ENCODE measurements around the gene AFMID.

The AFMID gene

DNA sequence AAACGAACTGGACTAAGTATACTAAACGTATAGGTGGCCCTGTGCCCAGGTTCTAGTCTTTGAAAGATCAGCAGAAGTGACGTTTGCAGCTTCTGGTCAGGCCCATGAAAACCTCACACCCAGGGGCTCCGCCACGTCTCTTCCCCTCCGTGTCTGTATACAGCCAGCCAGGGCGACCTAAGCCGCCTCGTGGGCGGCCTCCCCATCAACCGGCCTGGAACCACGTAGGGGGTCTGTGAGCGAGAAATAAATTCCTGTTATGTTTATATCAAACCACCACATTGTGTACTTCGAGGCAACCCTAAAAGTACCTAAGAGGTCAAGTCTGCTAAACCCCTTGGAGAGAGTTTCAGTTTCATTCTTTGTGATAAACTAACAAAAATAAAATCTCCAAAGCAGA, 7.1 kb upstream of the AFMID start:
- no peak for DNase-seq (ENCODE audit: low read depth)

DNA sequence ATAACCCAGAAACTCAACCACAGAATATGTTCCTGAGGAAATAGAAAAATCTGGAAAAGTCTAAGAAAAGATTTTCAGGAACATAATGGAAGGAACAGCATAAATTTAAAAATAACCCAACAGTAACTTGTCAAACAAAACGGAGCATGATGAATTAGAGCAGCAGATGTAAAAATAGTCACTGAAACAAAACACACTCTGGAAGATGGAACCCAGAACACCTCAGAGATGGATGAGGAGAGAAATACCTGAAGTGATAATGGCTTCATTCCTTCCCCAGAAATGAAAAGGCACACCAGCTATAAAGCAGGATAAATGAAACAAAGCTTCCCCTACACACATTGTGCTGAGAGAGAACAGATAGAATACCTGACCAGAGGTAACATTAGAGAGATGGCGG, 6.7 kb upstream of the AFMID start:
- DNase-seq (ENCODE audit: low read depth), result no peak

DNA sequence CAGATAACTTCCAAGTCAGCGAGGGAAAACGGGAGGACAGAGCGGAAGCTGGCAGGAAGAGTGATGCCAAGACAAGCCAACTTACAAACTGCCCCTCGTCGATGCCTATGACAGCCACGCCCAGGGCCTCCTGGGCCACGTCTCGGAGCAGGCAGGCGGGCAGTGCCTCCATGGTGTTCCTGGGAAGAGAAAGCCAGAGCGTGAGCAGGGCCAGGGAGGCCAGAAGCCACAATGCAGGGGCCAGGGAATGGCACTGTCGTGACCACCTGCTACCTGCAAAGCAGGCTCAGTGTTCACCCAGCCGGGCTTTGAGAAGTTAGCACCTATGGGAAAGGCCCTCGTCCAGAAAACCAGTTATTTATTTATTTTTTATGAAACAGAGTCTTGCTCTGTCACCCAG, 4.7 kb upstream of the AFMID start:
- DNase-seq (ENCODE audit: low read depth), result no peak

- DNase-seq (ENCODE audit: low read depth), result no peak
These were observed 3.2 kb upstream of the AFMID start for GRCh38 chr17:78183916-78184315.

- DNase-seq (ENCODE audit: low read depth), result no peak
These were observed 2.8 kb upstream of the AFMID start for GRCh38 chr17:78184351-78184750.

GRCh38 chr17:78184868-78185267, 2.3 kb upstream of the AFMID start:
- DNase-seq (ENCODE audit: low read depth), result no peak

- no peak for DNase-seq (ENCODE audit: low read depth)
These were observed 1.0 kb upstream of the AFMID start for GRCh38 chr17:78185981-78186691.

DNA sequence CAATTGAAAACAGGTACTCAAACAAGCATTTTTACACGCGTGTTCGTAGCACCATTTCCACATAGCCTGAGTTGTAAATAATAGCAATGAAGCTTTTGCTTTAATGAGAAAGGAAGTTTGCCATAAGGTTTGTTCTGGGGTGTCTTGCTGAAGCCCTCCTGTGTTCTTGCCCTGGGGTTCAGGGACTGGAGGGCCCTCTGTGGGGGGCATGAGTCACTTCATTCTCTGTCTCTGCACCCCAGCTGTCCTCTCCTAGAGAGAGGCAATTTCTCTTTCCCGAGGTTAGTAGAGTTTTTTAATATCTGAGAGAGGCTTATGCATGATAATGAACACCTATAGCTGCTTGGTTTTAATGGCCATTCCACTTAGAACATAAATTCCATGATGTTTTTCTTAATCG, 9.6 kb downstream of the AFMID start:
- no peak for DNase-seq (ENCODE audit: low read depth)

DNA sequence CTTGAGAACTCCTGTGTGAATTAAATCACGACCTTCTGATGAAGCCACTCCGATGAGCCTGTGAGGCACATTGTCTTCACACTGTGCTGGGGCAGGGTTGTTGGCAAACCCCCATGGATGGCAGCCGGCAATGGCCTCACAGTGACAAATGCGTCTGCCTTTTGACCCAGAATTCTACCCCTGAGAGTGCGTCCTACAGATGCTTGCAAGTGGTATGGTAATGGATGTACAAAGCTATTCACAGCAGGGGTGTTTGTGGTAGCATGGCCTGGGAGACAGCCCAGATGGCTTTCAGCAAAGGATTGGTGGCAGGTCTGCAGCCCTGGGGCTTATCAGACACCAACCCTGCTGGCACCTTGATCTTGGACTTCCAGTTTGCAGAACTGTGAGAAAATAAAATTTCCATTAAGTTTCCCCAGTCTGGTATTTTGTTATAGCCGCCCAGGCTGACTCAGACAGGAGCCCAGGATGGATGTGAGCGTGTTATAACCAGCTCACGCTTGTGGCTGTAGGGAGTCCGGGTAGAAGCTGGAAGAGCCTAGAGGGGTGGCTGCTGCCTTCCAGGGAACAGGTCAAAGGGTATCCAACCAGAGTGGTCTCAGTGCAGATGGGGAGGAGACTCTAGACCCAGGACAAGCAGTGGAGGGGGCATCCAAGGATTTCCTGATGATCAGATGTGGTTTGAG, 10.1 kb downstream of the AFMID start:
- no peak for DNase-seq (ENCODE audit: low read depth)

DNA sequence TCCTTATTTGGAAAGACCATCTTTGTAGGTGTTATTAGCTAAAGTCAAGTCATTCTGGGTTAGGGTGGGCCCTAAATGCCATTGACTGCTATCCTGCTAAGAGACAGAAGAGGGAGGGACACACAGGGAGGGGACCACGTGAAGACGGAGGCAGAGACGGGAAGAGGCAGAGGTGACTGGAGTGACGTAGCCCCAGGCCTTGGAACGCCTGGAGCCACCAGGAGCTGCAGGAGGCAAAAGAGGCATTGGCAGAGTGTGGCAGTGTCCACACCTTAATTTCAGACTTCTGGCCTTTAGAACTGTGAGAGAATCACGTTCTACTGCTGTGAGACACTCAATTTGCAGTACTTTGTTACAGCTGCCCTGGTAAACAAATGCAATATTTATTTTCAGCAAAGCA, 13.3 kb downstream of the AFMID start:
- DNase-seq (ENCODE audit: low read depth), result no peak

GRCh38 chr17:78202666-78203065, 15.5 kb downstream of the AFMID start:
- no peak for DNase-seq (ENCODE audit: low read depth)

DNA sequence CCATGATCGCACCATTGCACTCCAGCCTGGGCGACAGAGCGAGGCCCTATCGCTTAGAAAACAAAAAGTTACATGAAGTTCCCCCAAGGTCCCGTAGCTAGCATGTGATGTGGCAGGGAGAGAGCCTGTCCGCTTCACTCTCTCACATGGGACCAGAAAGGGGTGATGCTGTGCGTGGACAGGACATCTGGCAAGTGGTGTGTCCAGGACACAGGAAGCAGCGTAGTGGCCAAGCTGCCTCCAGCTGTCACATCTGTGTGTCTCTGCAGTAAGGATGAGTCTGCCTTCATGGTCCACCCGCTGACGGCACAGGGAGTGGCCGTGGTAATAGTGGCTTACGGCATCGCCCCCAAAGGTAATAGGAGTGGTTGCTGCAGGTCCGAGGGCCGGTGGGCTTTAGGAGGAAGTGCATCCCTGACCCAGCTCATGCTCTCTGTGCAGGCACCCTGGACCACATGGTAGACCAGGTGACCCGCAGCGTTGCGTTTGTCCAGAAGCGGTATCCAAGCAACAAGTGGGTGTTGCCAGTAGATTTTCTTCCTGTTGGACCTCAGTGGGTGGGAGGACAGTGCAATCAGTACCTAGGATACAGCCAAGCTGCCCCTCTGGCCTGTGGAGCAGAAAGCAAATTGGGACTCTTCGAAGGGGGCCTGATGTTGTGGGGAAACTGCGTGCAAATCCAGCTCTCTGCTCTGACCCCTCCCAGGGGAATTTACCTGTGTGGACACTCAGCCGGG, 17.4 kb downstream of the AFMID start:
- DNase-seq (ENCODE audit: low read depth), result no peak

DNA sequence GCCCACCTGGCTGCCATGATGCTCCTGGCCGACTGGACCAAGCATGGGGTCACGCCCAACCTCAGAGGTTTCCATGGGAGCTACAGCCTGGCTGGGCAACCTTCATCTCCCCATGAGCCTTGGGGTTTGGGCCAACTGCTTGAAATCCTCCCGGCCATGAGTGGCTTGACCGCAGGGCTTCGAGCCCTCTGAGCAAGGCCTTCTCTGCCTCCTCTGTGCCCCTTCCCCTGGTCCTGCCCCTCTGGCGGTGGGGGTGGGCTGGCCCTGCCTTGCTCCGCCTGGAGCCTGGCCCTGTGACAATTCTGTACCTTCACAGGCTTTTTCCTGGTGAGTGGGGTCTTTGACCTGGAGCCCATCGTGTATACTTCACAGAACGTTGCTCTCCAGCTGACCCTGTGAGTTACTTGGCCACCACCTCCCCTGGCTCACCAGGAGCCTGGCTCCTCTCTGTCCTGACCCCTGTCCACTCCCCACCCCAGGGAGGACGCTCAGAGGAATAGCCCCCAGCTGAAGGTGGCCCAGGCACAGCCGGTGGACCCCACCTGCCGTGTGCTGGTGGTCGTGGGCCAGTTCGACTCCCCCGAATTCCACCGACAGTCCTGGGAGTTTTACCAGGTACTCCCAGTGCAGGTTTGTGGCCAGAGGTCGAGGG, 18.1 kb downstream of the AFMID start:
- no peak for DNase-seq (ENCODE audit: low read depth)

GRCh38 chr17:78206298-78206697, 19.1 kb downstream of the AFMID start:
- DNase-seq (ENCODE audit: low read depth), result no peak

DNA sequence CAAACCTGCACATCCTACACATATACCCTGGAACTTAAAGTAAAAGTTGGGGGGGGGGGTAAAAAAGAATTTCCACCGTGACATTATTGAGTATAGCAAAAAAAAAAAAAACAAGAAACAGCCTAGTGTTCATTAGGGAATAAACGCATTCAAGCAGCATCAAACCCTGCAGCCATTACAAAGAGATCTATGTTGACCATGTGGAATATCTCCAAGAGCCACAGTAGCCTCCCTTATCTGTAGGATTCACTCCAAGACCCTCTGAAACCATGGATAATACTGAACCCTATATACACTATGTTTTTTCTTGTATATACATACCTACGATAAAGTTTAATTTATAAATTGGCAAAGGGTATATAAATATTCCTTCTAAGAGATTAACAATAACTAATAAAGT, 21.3 kb downstream of the AFMID start:
- DNase-seq (ENCODE audit: low read depth), result no peak

GRCh38 chr17:78210111-78210510, 22.9 kb downstream of the AFMID start:
- DNase-seq (ENCODE audit: low read depth), result no peak

DNA sequence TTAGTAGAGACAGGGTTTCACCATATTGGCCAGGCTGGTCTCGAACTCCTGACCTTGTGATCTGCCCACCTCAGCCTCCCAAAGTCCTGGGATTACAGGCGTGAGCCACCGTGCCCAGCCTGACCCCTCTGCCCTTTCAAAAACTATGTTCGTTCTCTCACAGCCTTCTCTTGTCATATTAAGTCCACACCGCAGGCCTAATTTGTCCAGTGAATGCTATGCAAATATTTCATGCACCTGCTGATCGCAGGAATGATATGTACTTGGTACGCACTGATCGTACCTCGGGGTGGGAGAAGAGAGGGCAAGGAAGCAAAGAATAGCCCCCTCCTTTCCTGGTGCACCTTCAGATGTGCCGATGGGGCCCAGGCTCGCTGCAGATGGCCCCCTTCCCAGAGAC, 23.9 kb downstream of the AFMID start:
- no peak for DNase-seq (ENCODE audit: low read depth)

DNA sequence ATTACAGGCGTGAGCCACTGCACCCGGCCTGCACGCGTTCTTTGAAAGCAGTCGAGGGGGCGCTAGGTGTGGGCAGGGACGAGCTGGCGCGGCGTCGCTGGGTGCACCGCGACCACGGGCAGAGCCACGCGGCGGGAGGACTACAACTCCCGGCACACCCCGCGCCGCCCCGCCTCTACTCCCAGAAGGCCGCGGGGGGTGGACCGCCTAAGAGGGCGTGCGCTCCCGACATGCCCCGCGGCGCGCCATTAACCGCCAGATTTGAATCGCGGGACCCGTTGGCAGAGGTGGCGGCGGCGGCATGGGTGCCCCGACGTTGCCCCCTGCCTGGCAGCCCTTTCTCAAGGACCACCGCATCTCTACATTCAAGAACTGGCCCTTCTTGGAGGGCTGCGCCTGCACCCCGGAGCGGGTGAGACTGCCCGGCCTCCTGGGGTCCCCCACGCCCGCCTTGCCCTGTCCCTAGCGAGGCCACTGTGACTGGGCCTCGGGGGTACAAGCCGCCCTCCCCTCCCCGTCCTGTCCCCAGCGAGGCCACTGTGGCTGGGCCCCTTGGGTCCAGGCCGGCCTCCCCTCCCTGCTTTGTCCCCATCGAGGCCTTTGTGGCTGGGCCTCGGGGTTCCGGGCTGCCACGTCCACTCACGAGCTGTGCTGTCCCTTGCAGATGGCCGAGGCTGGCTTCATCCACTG, 27.0 kb downstream of the AFMID start, which contains the start of gene BIRC5:
TSS of gene BIRC5 (plus strand) at position 238 of the 690 bp plus-strand sequence. CDS start at position 302, 64 bp downstream.
- DNase-seq (ENCODE audit: low read depth), result peak; percentile 93

DNA sequence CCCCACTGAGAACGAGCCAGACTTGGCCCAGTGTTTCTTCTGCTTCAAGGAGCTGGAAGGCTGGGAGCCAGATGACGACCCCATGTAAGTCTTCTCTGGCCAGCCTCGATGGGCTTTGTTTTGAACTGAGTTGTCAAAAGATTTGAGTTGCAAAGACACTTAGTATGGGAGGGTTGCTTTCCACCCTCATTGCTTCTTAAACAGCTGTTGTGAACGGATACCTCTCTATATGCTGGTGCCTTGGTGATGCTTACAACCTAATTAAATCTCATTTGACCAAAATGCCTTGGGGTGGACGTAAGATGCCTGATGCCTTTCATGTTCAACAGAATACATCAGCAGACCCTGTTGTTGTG, 27.5 kb downstream of the AFMID start:
- DNase-seq (ENCODE audit: low read depth), result no peak

GRCh38 chr17:78219396-78220150, 32.4 kb downstream of the AFMID start:
- DNase-seq (ENCODE audit: low read depth), result no peak

- no peak for DNase-seq (ENCODE audit: low read depth)
These were observed 35.9 kb downstream of the AFMID start for GRCh38 chr17:78223061-78223460.
